IPS-15b (cell line): ENCODE results near the gene BMP7.

ENCODE experiments used
- H3K27me3 ChIP-seq: one replicate; pipeline ENCODE4 v1.6.1; 2013; ENCODE audit warnings: low read length; ENCODE audit not compliant: control insufficient read depth, insufficient read depth
- H3K36me3 ChIP-seq: one replicate; pipeline ENCODE4 v1.6.1; 2013; ENCODE audit warnings: low read length; ENCODE audit not compliant: control insufficient read depth, insufficient read depth
- H3K4me1 ChIP-seq: one replicate; pipeline ENCODE4 v1.6.1; 2013; ENCODE audit warnings: mild to moderate bottlenecking, low read length; ENCODE audit not compliant: control insufficient read depth, insufficient read depth
- H3K4me3 ChIP-seq: one replicate; pipeline ENCODE4 v1.5.1; 2013; ENCODE audit warnings: low read depth, low read length
- H3K9ac ChIP-seq: one replicate; pipeline ENCODE4 v1.6.1; 2013; ENCODE audit warnings: low read depth, mild to moderate bottlenecking, low read length
- H3K9me3 ChIP-seq: one replicate; pipeline ENCODE4 v1.6.1; 2013; ENCODE audit warnings: mild to moderate bottlenecking, low read length; ENCODE audit not compliant: control insufficient read depth, insufficient read depth

BMP7 gene

DNA sequence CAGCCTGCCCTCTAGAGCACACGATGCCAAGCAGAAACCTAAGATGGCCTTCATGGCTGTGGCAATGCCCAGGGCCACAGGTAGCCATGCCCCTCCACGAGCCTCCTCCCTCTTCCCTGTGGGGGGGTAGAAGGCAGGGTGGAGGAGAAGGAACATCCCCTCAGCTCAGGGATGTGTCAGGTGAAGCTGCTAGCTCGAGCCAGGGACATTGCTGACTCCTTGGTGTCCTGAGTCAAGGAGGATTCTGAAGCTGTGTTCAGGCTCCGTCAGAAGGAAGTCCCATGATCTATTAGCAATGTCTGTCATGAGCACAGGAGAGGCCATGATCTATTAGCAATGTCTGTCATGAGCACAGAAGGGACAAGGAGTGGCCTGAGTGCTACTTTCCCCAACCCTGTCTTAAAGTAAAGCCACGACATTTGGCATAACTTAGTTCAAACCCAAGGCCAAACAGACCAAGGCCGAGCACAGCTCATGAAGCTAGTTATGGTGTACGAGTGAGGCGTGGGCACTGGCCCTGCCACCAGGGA, 87.8 kb downstream of the BMP7 start:
- Histone ChIP-seq H3K36me3 (peaks cover 3% of the 10 kb centered on the region), H3K4me3 (no peak overlapping the region), H3K27me3 (no peaks in the 10 kb centered on the region), H3K4me1 (peaks cover 3% of the 10 kb centered on the region), H3K9me3 (no peaks in the 10 kb centered on the region), H3K9ac (no peak overlapping the region)

GRCh38 chr20:57177636-57178280, 88.7 kb downstream of the BMP7 start:
- Histone ChIP-seq H3K27me3 (no peaks in the 10 kb centered on the region), H3K36me3 (peaks cover 3% of the 10 kb centered on the region), H3K9me3 (no peaks in the 10 kb centered on the region), H3K4me3 (no peak overlapping the region), H3K4me1 (peaks cover 3% of the 10 kb centered on the region), H3K9ac (no peak overlapping the region)

DNA sequence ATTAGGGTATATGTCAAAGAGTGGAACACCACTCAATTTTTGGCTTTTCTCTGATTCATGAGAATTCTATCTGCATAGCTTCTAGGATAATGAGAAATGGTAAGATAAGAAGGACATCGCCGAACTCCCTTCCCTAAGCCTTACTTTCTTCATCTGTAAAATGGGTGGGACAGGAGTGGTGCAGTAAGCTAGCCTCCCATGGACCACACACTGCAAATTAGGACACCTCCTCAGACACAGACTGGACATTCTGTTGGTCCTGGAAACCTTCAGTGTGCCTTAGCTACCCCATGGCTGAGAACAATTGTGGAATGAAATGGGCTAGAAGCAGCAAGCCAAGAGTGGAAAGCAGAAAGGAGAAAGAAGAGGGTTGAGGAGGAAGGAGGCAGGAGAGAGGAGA, 89.6 kb downstream of the BMP7 start:
- H3K9me3 ChIP-seq, result no peaks in the 10 kb centered on the region
- H3K36me3 ChIP-seq, result peaks cover 3% of the 10 kb centered on the region
- H3K27me3 ChIP-seq, result no peaks in the 10 kb centered on the region
- H3K4me3 ChIP-seq, result no peak overlapping the region
- no peak overlapping the region for H3K9ac ChIP-seq
- peaks cover 3% of the 10 kb centered on the region for H3K4me1 ChIP-seq

- peaks cover 3% of the 10 kb centered on the region for H3K36me3 ChIP-seq
- no peaks in the 10 kb centered on the region for H3K9me3 ChIP-seq
- no peak overlapping the region for H3K9ac ChIP-seq
- H3K4me1 ChIP-seq, result peaks cover 2% of the 10 kb centered on the region
- no peaks in the 10 kb centered on the region for H3K27me3 ChIP-seq
- H3K4me3 ChIP-seq, result no peak overlapping the region
Observed at GRCh38 chr20:57175397-57176010, 90.9 kb downstream of the BMP7 start.

DNA sequence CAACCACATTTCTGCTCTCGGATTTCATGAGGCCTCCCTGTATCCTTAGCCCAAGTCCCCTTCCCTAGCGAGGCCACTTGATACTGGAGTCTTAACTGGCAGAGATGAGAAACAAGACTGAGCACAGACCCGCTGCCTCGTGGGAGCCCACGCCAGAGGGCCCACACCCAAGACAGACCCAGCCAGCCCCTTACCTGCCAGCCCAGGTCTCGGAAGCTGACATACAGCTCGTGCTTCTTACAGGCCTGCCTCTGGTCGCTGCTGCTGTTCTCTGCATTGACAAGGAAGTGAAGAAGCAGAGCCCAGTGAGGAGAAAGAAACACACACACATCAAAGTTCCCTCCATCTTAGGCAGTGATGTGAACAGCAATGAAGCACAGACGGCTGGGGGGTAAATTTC, 91.7 kb downstream of the BMP7 start:
- Histone ChIP-seq H3K27me3 (no peaks in the 10 kb centered on the region), H3K4me3 (no peak overlapping the region), H3K9ac (no peak overlapping the region), H3K4me1 (no peaks in the 10 kb centered on the region), H3K36me3 (peaks cover 3% of the 10 kb centered on the region), H3K9me3 (no peaks in the 10 kb centered on the region)

GRCh38 chr20:57173986-57174385, 92.5 kb downstream of the BMP7 start:
- no peak overlapping the region for H3K4me3 ChIP-seq
- H3K9ac ChIP-seq, result no peak overlapping the region
- H3K4me1 ChIP-seq, result no peaks in the 10 kb centered on the region
- H3K36me3 ChIP-seq, result peaks cover 6% of the 10 kb centered on the region
- H3K9me3 ChIP-seq, result no peaks in the 10 kb centered on the region
- no peaks in the 10 kb centered on the region for H3K27me3 ChIP-seq

DNA sequence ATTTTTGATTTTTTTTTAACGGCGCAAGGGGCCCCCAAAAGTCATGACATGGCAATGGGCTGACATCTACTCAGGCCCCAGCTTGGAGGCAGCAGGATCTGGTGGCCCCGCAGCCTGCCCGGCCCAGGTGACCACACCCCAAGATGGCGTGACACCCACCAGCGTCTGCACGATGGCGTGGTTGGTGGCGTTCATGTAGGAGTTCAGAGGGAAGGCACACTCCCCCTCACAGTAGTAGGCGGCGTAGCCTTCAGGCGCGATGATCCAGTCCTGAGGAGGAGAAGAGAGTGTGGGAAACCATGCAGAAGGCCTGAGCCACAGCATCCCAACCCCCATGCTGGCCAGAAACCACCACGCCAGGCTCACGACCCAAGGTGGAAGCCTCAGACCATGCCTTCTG, 93.4 kb downstream of the BMP7 start:
- Histone ChIP-seq H3K4me1 (no peaks in the 10 kb centered on the region), H3K9ac (no peak overlapping the region), H3K27me3 (no peaks in the 10 kb centered on the region), H3K36me3 (peaks cover 6% of the 10 kb centered on the region), H3K4me3 (no peak overlapping the region), H3K9me3 (no peaks in the 10 kb centered on the region)

- Histone ChIP-seq H3K9me3 (no peaks in the 10 kb centered on the region), H3K4me1 (no peaks in the 10 kb centered on the region), H3K9ac (no peak overlapping the region), H3K36me3 (peaks cover 3% of the 10 kb centered on the region), H3K4me3 (no peak overlapping the region), H3K27me3 (no peaks in the 10 kb centered on the region)
Observed at GRCh38 chr20:57170343-57170742, 96.1 kb downstream of the BMP7 start.

DNA sequence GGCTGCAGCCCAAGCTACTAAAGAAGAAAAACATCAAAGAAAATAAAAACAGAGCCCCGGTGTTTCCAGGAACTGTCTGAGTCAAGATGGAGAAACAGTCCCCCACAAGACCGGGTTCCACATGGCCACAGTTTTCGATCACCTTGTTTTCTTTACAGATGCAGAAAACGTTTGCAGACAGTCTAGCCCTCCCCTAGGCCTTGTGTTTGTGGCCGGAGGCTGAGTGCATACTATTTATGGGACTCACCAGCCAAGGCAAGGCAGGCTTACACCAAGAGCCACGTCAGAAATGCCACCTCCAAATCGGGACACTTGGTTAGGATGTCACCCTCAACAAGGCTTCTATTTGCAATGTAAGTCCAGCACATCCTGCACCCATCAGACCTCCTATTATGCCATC, 97.3 kb downstream of the BMP7 start:
- peaks cover 3% of the 10 kb centered on the region for H3K36me3 ChIP-seq
- no peaks in the 10 kb centered on the region for H3K9me3 ChIP-seq
- H3K4me3 ChIP-seq, result no peak overlapping the region
- no peaks in the 10 kb centered on the region for H3K27me3 ChIP-seq
- no peaks in the 10 kb centered on the region for H3K4me1 ChIP-seq
- H3K9ac ChIP-seq, result no peak overlapping the region

DNA sequence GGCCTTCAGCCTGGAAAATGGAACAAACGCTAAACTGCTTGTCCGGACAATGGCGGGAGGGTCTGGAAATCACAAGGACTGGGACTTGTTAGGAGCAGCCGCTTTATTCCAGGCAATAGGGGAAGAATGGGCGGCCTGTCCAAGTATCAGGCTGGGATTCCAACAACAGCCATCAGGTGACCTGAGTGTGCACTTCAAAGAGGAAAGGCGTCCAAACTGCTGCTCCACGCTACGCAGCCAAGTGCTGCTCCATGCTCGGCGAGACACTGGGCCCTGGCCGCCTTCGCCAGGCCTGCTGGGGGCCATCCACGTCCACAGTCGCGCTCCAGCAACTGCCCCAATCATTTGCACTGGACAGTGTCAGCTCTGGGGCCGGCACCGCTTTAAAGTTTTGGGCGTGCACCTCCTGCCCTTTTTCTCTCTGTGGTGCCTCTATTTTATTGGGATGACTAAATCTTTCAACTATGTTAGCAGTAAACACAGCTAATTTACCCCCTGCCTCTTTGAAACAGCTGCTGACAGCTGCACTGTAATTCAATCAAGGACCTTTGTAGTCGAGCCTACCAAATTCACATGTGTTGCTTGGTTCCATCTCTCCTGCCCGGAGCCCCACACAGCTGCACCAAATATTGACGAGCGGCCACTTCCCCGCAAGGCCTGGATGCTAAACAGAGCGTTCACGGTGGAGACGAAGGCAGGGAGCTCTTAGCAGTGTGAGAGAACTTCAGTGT, 98.3 kb downstream of the BMP7 start:
- Histone ChIP-seq H3K9ac (no peak overlapping the region), H3K36me3 (peaks cover 3% of the 10 kb centered on the region), H3K27me3 (no peaks in the 10 kb centered on the region), H3K4me1 (no peaks in the 10 kb centered on the region), H3K4me3 (no peak overlapping the region), H3K9me3 (no peaks in the 10 kb centered on the region)

GRCh38 chr20:57167292-57167655, 99.2 kb downstream of the BMP7 start:
- Histone ChIP-seq H3K4me3 (no peak overlapping the region), H3K9me3 (no peaks in the 10 kb centered on the region), H3K27me3 (no peaks in the 10 kb centered on the region), H3K9ac (no peak overlapping the region), H3K4me1 (no peaks in the 10 kb centered on the region), H3K36me3 (peaks cover 3% of the 10 kb centered on the region)
